SU-DHL-6 (cell line): ENCODE measurements around the gene KRTAP4-12.

Source experiments
- CTCF ChIP-seq: fragments of 200-600 bp; sonication (generic); IDR thresholded peaks from one replicate; pipeline ENCODE4 v1.5.1; 2017; ENCODE audit warnings: antibody characterized with exemption, mild to moderate bottlenecking, low read length, moderate library complexity; ENCODE audit not compliant: insufficient read depth, poor library complexity, severe bottlenecking
- EZH2phosphoT487 ChIP-seq: fragments of 200-600 bp; sonication (generic), shearing (Covaris generic); conservative IDR thresholded peaks from 2 replicates; pipeline ENCODE4 v1.6.1; 2018; ENCODE audit warnings: mild to moderate bottlenecking, antibody characterized with exemption, low read length, moderate library complexity, mixed read lengths

DNA sequence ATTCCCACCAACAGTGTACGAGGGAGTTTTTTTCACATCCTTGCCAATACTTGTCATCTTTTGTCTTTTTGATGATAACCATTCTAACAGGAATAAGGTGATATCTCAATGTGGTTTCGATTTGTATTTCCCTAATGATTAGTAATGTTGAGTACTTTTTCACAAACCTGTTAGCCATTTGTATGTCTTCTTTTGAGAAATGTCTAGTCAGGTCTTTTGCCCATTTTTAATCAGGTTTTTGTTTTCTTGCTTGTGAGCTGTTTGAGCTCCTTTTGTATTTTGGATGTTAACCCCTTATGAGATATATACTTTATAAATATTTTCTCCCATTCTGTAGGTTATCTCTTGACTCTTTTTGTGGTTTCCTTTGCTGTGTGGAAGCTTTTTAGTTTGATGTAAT lies 27.5 kb upstream of the KRTAP4-12 start:
- TF ChIP-seq CTCF, result no peak
- TF ChIP-seq EZH2phosphoT487, result no peak
